Activated naive CD4-positive, alpha-beta T cell treated with anti-CD3 and anti-CD28 coated beads, Interleukin-2, amount 50 U/mL, for 72 hours (primary cell): ENCODE results near the gene MTX1. TPM values are rescaled to one million over a fixed set of nuclear protein-coding genes. Genes with fewer than 3 reads are reported as not detected.
"Not testable (repeated sequence)": the region's sequence is repeated elsewhere in the genome, so short reads cannot be mapped to it uniquely, and the experiment has no call there.

Experiments
- ATAC-seq, 2 donors: fragments of 150-1000 bp; cut with Tn5 transposase; 2 replicates each; pipeline ENCODE4 v1.10.0; 2021; ENCODE audit warnings: mild to moderate bottlenecking in 2 of 2, moderate library complexity in 2 of 2
- DNase-seq, 2 donors: peaks; one replicate each; pipeline ENCODE4 v3.0.0; 2021 to 2022; ENCODE audit warnings: low spot score in 2 of 2
- H3K27ac Mint-ChIP-seq, 2 donors: one replicate each; pipeline ENCODE4 v1.8.0; 2022; ENCODE audit warnings: mild to moderate bottlenecking in 2 of 2, mixed read lengths in 2 of 2
- H3K36me3 Mint-ChIP-seq, 2 donors: one replicate each; pipeline ENCODE4 v1.8.0; 2022; ENCODE audit warnings: mixed read lengths in 2 of 2
- H3K9me3 Mint-ChIP-seq, 2 donors: one replicate each; pipeline ENCODE4 v1.8.0; 2022; ENCODE audit warnings: mixed read lengths in 2 of 2
- total RNA-seq, 2 donors: library from RNA; stranded (reverse); gene quantifications; one replicate each; pipeline ENCODE4 v1.2.3, GENCODE V29; 2022

MTX1 gene
- total RNA-seq, 2 donors from 2014 or later = 46.6 to 57.2 TPM

DNA sequence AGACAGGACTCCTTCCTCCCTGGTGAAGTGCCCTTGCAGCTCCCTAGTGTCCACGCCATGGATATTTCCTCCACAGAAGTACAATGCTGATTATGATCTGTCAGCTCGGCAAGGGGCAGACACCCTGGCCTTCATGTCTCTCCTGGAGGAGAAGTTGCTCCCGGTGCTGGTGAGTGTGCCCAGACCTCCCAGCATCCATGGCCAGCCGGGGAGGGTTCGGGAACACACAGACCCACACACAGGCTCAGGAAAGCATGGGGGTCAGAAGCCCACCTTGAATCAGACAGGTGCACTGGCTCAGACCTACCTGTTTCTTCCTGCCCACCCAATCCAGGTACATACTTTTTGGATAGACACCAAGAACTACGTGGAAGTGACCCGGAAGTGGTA is 3.6 kb downstream of the MTX1 start:
- H3K27ac Mint-ChIP-seq, ATAC-seq, DNase-seq, H3K36me3 Mint-ChIP-seq, H3K9me3 Mint-ChIP-seq: not testable (repeated sequence)

DNA sequence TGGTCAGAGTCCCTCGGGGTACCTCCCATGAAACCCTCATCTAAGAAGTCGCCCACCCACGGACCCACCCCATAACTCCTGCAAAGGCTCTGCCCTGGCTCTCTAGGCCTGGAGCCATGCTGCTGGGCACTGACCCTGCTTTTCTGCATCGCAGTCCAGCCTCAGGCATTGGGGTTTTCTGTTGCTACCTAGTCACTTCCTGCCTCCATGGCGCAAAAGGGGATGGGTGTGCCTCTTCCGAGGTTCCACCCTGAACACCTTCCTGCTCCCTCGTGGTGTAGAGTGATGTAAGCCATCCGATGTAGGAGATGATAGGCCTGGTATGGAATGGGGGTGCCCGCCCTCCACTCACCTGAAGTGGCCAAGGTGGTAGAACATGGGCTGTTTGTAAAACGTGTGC is 6.2 kb downstream of the MTX1 start:
- peak overlapping the region in 1 of 2 donors; percentile 6 for H3K27ac Mint-ChIP-seq

DNA sequence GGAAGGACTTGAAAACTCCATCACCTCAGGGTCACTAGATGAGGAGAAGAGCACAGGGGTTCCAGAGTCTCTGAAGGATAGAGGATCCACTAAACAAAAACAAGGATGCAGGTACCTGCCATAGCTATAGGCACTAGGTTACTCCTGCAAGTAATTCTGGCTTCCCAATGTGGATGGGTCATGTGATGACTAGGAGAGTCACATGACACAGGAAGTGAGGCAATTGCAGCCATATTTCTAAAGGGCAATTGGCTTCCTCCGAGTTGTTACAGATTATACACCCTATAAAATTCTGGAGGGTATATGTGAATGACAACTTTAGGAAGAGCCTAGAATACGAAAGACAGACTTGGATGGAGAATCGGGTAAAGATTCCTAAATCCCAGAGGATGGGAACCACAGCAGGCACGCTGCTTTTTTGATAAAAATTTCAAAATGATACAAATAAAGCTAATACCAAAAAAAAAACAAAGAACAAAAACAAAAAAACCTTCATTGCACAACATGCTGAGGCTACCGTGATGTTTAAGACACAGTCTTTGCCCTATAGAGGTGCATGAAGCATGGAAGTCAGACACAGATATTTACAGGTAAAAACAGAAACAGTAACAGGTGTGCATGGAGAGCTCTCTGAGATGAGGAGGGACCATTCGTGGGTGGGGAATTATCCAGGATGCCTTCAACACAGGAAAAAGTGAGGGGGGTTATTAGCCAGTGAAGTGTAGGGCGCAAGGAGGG is 10.5 kb downstream of the MTX1 start:
- H3K9me3 Mint-ChIP-seq = no peaks in the 10 kb centered on the region
- DNase-seq (peak in 1 of 2 donors; percentile 36), ATAC-seq (peak; percentile 28 to 68)

More for the DNA sequence above, 6.2 kb downstream of the MTX1 start:
- H3K36me3 Mint-ChIP-seq, ATAC-seq, H3K9me3 Mint-ChIP-seq, DNase-seq: not testable (repeated sequence)

DNA sequence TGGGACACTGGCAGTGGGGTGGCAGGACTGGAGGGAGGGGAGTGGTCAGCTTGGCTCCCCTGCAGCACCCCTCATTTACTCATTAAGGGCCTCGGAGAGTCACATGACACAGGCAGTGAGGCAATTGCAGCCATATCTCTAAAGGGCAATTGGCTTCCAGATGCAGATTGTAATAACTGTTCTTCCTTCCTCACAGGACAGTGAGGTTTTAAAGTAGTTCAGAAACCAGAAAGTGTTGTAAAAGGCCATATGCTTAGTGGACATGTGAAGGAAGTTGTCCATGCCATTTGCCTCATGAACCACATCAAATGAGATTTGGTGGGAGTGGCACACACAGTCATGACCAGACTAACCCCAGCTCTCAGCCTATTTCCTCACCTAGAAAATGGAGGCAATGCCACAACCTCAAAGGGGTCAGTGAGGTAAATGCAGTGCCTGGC is 11.1 kb downstream of the MTX1 start:
- DNase-seq (no peak), ATAC-seq (peak; percentile 60 to 80)
- Mint-ChIP-seq H3K36me3 (no peaks in the 10 kb centered on the region), H3K9me3 (no peaks in the 10 kb centered on the region), H3K27ac (peak overlapping the region in 1 of 2 donors; percentile 67)

More for the DNA sequence above, 10.5 kb downstream of the MTX1 start:
- H3K27ac Mint-ChIP-seq = peak overlapping the region in 1 of 2 donors; percentile 67
- H3K36me3 Mint-ChIP-seq = no peaks in the 10 kb centered on the region

DNA sequence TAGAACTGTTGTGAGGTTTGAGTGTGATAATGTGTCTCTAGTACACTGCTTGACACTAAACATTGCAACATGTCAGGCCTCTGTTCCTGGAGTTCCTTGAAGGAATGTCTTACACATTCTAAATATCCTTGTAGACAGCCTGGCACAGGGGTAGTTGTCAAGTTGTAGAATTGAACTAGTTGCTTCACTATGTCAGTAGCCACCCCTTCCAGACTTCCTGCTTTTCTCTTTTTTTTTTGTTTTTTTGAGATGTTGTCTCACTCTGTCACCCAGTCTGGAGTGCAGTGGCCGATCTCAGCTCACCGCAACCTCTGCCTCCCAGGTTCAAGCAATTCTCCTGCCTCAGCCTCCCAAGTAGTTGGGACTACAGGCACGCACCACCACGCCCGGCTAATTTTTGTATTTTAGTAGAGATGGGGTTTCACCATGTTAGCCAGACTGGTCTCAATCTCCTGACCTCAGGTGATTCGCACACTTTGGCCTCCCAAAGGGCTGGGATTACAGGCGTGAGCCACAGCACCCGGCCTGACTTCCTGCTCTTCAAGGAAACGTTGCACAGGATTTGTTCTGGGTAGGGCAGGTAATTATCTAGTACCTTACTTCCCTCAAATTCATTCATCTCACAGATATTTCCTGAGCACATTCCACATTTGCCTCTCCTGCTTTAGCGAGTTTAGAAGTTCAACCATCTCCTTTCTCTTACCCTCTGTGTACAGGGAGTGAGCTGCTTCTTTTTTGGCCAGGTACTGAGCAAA is 11.9 kb downstream of the MTX1 start:
- not testable (repeated sequence) for H3K36me3 Mint-ChIP-seq, DNase-seq, ATAC-seq, H3K9me3 Mint-ChIP-seq
- peak overlapping the region in 1 of 2 donors; percentile 67 for H3K27ac Mint-ChIP-seq

DNA sequence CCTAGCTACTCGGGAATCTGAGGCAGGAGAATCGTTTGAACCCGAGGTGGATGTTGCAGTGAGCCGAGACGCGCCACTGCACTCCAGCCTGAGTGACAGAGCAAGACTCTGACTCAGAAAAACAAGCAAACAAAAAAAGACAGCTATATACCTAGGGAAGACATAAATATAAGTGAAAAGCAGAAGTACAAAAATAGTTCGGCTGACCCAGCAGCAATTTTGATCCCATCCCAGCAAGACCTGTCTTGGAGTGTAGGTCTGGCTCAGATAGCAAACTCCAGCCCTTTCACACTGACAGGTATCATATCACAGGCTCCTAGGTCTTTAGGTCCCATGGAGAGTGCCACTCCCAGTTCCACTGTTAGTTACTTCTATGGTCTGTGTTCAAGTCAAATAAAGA is 14.6 kb downstream of the MTX1 start:
- no peaks in the 10 kb centered on the region for H3K9me3 Mint-ChIP-seq
- peaks cover 0 to 18% of the 10 kb centered on the region in 2 donors for H3K36me3 Mint-ChIP-seq
- DNase-seq (no peak), ATAC-seq (no peak)
- H3K27ac Mint-ChIP-seq = no peak overlapping the region

DNA sequence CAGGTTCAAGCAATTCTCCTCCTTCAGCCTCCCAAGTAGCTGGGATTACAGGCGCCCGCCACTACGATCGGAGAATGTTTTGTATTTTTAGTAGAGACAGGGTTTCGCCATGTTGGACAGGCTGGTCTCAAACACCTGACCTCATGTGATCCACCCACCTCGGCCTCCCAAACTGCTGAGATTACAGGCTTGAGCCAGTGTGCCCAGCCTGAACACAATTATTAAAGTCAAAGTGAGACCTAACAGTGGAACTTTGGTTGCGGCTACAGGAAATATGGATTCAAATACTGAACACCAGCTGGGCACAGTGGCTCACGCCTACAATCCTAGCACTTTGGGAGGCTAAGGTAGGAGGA is 16.9 kb downstream of the MTX1 start:
- not testable (repeated sequence) for ATAC-seq, DNase-seq, H3K9me3 Mint-ChIP-seq
- Mint-ChIP-seq H3K27ac (peak overlapping the region; percentile 65 to 96), H3K36me3 (peaks cover 0 to 18% of the 10 kb centered on the region in 2 donors)

DNA sequence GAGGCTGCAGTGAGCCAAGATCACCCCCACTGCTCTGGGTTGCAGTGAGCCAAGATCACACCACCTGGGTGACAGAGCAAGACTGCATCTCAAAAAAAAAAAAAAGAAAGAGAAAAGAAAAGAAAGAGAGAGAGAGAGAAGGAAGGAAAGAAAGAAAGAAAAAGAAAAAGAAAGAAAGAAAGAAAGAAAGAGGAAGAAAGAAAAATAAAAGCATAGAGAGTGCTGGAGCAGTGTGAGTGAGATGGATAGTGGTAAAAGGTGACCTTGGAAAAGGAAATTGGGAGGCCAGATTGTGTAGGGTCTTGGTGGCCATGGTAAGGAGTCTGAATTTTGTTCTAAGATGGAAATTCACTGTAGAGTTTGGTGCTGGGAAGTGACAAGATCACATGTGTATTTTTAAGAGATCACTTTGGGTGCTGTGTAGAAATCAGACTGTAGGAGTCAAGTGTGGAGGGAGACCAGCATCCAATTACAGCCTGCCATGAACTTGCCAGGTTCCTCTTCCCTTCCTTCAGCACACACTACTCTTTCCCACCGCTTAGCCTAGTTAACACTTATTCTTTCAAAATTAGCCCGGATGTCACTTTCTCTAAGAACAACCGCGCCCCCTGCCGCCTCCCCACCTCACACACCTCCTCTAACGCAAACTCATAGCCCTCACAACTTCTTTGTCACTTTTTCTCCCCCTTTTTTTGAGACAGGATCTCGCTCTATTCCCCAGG is 17.9 kb downstream of the MTX1 start:
- DNase-seq (peak in 1 of 2 donors; percentile 73), ATAC-seq (peak; percentile 50 to 55)
- Mint-ChIP-seq H3K27ac (peak overlapping the region; percentile 87 to 96), H3K9me3 (no peaks in the 10 kb centered on the region), H3K36me3 (peaks cover 0 to 18% of the 10 kb centered on the region in 2 donors)

DNA sequence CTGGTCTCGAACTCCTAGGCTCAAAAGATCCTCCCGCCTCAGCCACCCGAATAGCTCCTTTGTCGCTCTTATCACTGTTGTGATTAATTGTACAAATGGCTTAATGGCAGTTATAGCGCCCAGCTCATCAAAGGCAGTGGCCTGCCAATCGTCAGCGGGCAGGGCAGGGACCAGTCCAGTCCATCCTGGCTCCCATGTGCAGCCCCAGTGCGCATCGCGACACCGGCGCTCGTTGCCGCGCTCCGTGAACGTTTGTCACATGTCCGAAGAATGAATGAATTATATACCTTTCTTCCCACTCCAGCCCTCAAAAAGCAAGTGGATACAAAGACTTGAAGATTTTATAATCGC is 18.4 kb downstream of the MTX1 start:
- ATAC-seq = peak; percentile 56 to 63
- peak overlapping the region; percentile 87 to 96 for H3K27ac Mint-ChIP-seq

DNA sequence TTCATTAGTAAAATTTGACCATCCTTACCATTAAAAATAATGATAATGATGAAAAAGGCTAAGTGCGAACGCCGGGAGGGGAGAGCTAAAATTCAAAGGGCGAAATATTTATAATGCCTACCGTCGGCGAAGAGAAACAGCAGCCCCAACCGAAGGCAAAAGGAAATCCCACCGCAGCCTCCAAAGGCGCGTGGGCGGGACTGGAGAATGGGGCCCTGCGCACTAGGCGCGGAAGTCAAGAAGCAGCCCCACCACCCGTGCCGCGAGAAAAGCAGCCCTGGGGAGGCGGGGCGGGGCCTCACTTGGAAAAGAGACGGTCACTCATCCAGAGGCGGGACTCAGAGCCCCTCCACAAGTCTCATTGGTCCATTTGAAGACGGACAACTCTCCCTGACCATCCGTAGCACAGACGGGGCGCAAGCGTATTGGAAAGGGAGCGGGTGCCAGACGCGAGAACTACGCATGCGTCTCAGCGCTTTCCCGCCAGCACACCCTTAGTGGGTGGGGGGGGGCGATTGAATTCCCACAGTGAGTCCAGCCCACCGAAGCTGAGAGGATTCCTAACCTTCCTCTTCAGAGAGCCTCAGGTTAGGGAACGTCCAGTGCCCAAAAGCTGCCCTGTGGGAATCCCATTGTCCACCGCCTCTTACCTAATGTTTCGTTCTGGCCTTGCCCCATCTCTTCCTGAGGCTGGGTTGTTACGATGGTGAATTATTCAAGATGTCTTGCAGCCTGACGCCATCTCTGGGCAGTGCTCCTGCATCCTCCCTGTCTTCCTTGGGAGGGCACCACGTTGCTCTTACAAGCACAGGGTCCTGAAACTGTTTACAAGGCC is 19.0 kb downstream of the MTX1 start:
- ATAC-seq = peak; percentile 94 to 95
- no peaks in the 10 kb centered on the region for H3K9me3 Mint-ChIP-seq
- H3K27ac Mint-ChIP-seq = peak overlapping the region; percentile 87 to 96
- peak; percentile 98 to 99 for DNase-seq
- H3K36me3 Mint-ChIP-seq = peaks cover 0 to 18% of the 10 kb centered on the region in 2 donors

More for the DNA sequence above, 18.4 kb downstream of the MTX1 start:
- H3K36me3 Mint-ChIP-seq = peaks cover 0 to 18% of the 10 kb centered on the region in 2 donors
- H3K9me3 Mint-ChIP-seq = no peaks in the 10 kb centered on the region
- peak; percentile 55 to 77 for DNase-seq

DNA sequence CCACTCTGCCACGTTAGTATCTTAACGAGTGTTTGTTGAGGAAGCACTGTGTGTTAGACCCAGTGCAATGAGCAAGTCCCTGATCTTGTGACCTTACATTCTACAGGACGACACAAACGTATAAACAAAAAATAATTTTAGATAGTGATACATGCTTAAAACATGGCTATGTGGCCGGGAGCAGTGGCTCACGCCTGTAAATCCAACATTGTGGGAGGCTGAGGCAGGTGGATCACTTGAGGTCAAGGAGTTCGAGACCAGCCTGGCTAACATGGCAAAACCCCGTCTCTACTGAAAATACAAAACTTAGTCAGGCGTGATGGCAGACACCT is 19.6 kb downstream of the MTX1 start:
- DNase-seq (no peak), ATAC-seq (no peak)
- Mint-ChIP-seq H3K36me3 (peaks cover 0 to 18% of the 10 kb centered on the region in 2 donors), H3K9me3 (no peaks in the 10 kb centered on the region), H3K27ac (peak overlapping the region; percentile 82 to 96)

DNA sequence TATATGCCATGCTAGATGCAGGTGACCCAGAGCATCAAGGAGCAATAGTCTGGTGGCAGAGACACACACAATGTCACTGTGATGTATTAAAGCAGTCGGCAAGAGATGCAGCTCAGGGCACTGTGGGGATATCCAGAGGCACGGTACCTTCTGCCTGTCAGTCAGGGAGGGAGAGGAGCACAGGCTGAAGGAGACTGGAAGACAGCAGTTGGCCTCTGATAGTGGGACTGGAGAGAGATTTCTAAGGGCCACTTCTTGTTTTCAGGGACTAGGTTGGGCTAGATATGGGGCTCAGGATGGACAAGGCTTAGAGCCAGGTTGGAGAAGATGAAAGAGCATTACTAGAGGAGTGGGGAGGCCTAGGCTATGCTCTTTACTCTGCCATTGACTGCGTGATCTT is 22.8 kb downstream of the MTX1 start:
- ATAC-seq, H3K9me3 Mint-ChIP-seq, DNase-seq, H3K36me3 Mint-ChIP-seq: not testable (repeated sequence)
- peak overlapping the region; percentile 7 to 75 for H3K27ac Mint-ChIP-seq

DNA sequence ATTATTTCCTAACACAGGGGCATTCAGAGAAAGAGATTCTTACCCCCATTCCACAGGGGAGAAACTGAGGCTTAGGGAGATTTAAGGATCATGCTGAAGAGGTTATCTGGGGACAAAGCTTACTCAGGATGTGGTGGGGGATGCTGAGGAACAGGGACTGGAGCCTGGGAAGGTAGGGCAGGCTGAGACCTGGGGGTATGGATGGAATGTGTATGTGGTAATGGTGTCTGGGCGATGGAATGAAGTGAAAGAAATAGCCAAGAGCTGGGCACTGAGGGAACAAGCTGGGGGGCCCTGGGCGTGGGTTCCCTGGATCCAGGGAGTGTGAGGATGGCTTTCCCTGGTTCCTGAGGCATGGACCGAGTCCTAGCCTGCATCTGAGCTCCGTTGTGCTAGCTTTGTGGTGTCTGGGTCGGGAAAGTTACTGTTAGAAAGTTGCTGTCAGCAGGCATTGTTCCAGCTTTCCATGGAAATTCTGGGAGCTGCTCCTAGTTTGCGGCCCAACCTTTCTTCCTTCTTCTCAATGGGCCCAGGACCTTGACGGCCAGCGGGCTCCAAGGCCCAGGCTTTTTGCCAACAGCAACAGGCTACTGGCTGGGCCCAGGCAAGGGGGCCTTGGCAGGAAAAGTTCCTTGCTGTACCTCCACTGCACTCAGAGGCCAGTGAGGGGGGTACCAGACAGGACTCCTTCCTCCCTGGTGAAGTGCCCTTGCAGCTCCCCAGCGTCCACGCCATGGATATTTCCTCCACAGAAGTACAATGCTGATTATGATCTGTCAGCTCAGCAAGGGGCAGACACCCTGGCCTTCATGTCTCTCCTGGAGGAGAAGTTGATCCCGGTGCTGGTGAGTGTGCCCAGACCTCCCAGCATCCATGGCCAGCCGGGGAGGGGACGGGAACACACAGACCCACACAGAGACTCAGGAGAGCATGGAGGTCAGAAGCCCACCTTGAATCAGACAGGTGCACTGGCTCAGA is 23.8 kb downstream of the MTX1 start:
- DNase-seq, H3K36me3 Mint-ChIP-seq, H3K9me3 Mint-ChIP-seq, ATAC-seq: not testable (repeated sequence)
- peak overlapping the region; percentile 29 to 75 for H3K27ac Mint-ChIP-seq

DNA sequence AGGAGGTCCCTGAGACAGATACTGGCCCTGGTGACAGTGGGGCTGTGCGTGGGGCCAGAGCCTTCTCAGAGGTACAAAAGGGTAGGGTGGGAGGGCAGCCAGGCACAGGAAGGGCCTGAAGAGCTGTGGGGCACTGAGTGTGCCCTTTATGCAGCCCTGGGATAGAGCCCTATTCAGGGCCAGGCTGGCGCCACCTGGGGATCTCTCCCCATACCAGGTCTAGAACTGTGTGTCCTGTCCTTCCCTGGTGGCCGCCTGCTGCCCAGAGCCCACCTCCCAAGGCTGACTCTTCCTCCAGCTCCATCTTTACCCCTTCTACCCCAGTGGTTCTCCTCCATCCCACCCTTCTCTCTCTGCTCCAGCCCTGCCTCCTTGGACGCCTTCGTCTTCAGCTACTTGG is 25.0 kb downstream of the MTX1 start:
- peak in 1 of 2 donors; percentile 33 for ATAC-seq
- not testable (repeated sequence) for H3K27ac Mint-ChIP-seq, DNase-seq, H3K9me3 Mint-ChIP-seq, H3K36me3 Mint-ChIP-seq

DNA sequence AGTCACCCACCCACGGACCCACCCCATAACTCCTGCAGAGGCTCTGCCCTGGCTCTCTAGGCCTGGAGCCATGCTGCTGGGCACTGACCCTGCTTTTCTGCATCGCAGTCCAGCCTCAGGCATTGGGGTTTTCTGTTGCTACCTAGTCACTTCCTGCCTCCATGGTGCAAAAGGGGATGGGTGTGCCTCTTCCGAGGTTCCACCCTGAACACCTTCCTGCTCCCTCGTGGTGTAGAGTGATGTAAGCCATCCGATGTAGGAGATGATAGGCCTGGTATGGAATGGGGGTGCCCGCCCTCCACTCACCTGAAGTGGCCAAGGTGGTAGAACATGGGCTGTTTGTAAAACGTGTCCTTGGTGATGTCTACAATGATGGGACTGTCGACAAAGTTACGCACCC is 26.9 kb downstream of the MTX1 start:
- DNase-seq, ATAC-seq, H3K36me3 Mint-ChIP-seq, H3K9me3 Mint-ChIP-seq: not testable (repeated sequence)
- H3K27ac Mint-ChIP-seq = peak overlapping the region in 1 of 2 donors; percentile 38
